Chondrocyte (in vitro differentiated cells): ENCODE data around the gene TOP3B. TPM values are rescaled to one million over a fixed set of nuclear protein-coding genes. Genes with fewer than 3 reads are reported as not detected.
A peak's percentile ranks its signal among the peaks of the same experiment; 100 is the strongest.
"Not testable (repeated sequence)": the region's sequence is repeated elsewhere in the genome, so short reads cannot be mapped to it uniquely, and the experiment has no call there.

Source experiments
- DNase-seq: peaks from one replicate; pipeline ENCODE4 v3.0.0; 2021; ENCODE audit warnings: mixed read lengths, low spot score
- H3K27ac Mint-ChIP-seq: one replicate; pipeline ENCODE4 v1.8.0; 2021; ENCODE audit warnings: mild to moderate bottlenecking, moderate library complexity, mixed read lengths; ENCODE audit not compliant: unreplicated experiment
- H3K27me3 Mint-ChIP-seq: 2 replicates; pipeline ENCODE4 v1.8.0; 2021; ENCODE audit warnings: low read depth, mixed read lengths
- H3K36me3 Mint-ChIP-seq: 2 replicates; pipeline ENCODE4 v1.8.0; 2021; ENCODE audit warnings: low read depth, mixed read lengths
- H3K4me1 Mint-ChIP-seq: 2 replicates; pipeline ENCODE4 v1.8.0; 2021; ENCODE audit warnings: low read depth, mild to moderate bottlenecking, mixed read lengths
- H3K4me3 Mint-ChIP-seq: one replicate; pipeline ENCODE4 v1.8.0; 2021; ENCODE audit warnings: mild to moderate bottlenecking, moderate library complexity, mixed read lengths; ENCODE audit not compliant: unreplicated experiment
- H3K9me3 Mint-ChIP-seq: 2 replicates; pipeline ENCODE4 v1.8.0; 2021; ENCODE audit warnings: low read depth, mixed read lengths
- CTCF ChIP-seq: fragments of 200-600 bp; sonication (generic); IDR thresholded peaks from 2 replicates; pipeline ENCODE4 v1.5.0; 2021; ENCODE audit warnings: antibody characterized with exemption, mild to moderate bottlenecking, moderate library complexity
- total RNA-seq: library from RNA; stranded (reverse); gene quantifications from 3 replicates; pipeline ENCODE4 v1.2.1, GENCODE V29; 2021

Gene TOP3B
- total RNA-seq, 1 donor from 2014 or later, result 25.8 TPM

- no peak for DNase-seq
- H3K27ac Mint-ChIP-seq, result peak overlapping the region; percentile 93
- no peak for TF ChIP-seq CTCF
- H3K4me3 Mint-ChIP-seq, result no peak overlapping the region
- H3K4me1 Mint-ChIP-seq, result peaks cover 57% of the 10 kb centered on the region
- no peaks in the 10 kb centered on the region for H3K9me3 Mint-ChIP-seq
- H3K27me3 Mint-ChIP-seq, result no peaks in the 10 kb centered on the region
- H3K36me3 Mint-ChIP-seq, result peaks cover 8% of the 10 kb centered on the region
These were observed 40.7 kb downstream of the TOP3B start for GRCh38 chr22:21941921-21942320.

DNA sequence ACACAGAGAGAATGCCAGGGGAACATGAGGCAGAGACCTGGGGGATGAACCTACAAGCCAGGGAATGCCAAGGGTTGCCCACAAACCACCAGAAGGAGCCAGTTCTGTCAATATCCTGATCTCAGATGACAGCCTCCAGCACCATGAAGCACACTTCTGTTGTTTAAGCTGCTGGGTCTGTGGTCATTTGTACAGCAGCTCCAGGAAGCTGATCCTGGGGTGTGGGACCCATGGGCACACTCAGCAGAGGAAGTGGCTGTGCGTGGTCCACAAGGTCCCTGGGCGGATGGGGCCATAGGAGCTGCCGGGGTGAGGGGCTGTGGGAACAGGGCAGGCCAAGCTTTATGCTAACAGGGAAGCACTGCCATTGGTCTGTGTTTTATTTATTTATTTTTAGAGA lies 42.1 kb downstream of the TOP3B start:
- H3K4me1 Mint-ChIP-seq, result peaks cover 62% of the 10 kb centered on the region
- no peaks in the 10 kb centered on the region for H3K9me3 Mint-ChIP-seq
- no peak overlapping the region for H3K4me3 Mint-ChIP-seq
- H3K27ac Mint-ChIP-seq, result no peak overlapping the region
- H3K27me3 Mint-ChIP-seq, result no peaks in the 10 kb centered on the region
- no peak for DNase-seq
- peaks cover 8% of the 10 kb centered on the region for H3K36me3 Mint-ChIP-seq
- TF ChIP-seq CTCF, result no peak

- H3K4me3 Mint-ChIP-seq, H3K27ac Mint-ChIP-seq, H3K9me3 Mint-ChIP-seq, H3K27me3 Mint-ChIP-seq, H3K36me3 Mint-ChIP-seq, DNase-seq: not testable (repeated sequence)
- peaks cover 62% of the 10 kb centered on the region for H3K4me1 Mint-ChIP-seq
These were observed 42.7 kb downstream of the TOP3B start for GRCh38 chr22:21939935-21940334.

DNA sequence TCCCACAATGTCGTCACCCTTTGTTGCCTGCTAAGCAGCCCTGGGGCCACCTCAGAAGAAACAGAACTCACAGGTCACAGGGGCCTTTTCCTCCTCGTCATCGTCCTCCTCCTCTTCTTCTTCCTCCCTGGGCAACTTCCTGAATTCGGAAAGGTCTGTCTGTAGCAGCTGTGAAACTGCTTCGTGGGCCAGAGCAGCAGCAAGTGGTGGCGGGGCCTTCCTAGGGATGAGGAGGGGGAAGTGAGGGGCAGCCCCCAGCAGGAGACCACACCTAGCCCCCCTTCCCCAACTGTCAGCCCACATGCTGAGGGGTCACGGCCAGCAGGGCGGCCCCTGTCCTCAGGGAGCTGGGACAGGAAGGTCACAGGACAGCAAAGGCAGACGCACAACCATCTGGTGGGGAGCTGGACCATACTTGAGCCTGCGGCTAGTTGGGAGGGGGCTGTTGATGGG lies 43.1 kb downstream of the TOP3B start:
- H3K9me3 Mint-ChIP-seq, result no peaks in the 10 kb centered on the region

DNA sequence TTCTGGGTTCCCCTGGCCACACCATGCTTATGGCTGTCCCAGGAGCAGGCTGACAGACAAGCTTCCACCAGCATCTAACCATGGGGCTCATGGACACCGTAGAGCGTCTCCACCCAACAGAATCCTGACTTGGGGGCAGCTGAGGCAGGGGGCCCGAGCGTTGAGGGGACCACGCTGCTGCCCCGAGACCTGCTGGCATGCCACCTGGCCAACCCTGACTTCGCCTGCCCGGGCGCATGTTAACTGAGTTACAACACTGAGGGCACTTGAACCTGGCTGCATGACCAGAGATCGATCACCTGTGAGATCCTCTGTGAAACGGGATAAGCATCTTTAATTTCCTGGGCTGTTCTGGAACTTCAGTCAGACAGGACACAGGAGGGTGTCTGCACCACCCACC lies 43.7 kb downstream of the TOP3B start:
- no peak for DNase-seq
- no peaks in the 10 kb centered on the region for H3K9me3 Mint-ChIP-seq
- H3K36me3 Mint-ChIP-seq, result peaks cover 2% of the 10 kb centered on the region
- H3K4me3 Mint-ChIP-seq, result peak overlapping the region; percentile 84
- H3K27me3 Mint-ChIP-seq, result no peaks in the 10 kb centered on the region
- TF ChIP-seq CTCF, result no peak
- peak overlapping the region; percentile 98 for H3K27ac Mint-ChIP-seq
- peaks cover 62% of the 10 kb centered on the region for H3K4me1 Mint-ChIP-seq

More for the DNA sequence above, 43.1 kb downstream of the TOP3B start:
- no peak for DNase-seq
- Mint-ChIP-seq H3K36me3 (peaks cover 2% of the 10 kb centered on the region), H3K4me1 (peaks cover 62% of the 10 kb centered on the region), H3K27ac (no peak overlapping the region), H3K4me3 (no peak overlapping the region), H3K27me3 (no peaks in the 10 kb centered on the region)
- no peak for TF ChIP-seq CTCF

- no peaks in the 10 kb centered on the region for H3K27me3 Mint-ChIP-seq
- DNase-seq, result no peak
- peaks cover 62% of the 10 kb centered on the region for H3K4me1 Mint-ChIP-seq
- peaks cover 2% of the 10 kb centered on the region for H3K36me3 Mint-ChIP-seq
- no peaks in the 10 kb centered on the region for H3K9me3 Mint-ChIP-seq
- peak overlapping the region; percentile 84 for H3K4me3 Mint-ChIP-seq
- peak overlapping the region; percentile 98 for H3K27ac Mint-ChIP-seq
- peak; percentile 87 for TF ChIP-seq CTCF
These were observed 44.3 kb downstream of the TOP3B start for GRCh38 chr22:21938071-21938822.
